ENCODE results near the gene SLC24A3.

The SLC24A3 gene

GRCh38 chr20:19347943-19348456 lies 135.6 kb downstream of the SLC24A3 start:
- no peak for DNase-seq

GRCh38 chr20:19348582-19348981 lies 136.1 kb downstream of the SLC24A3 start:
- no peak for DNase-seq

GRCh38 chr20:19349879-19350278 lies 137.4 kb downstream of the SLC24A3 start:
- DNase-seq = no peak

- no peak for DNase-seq
Measured at GRCh38 chr20:19351542-19351941, 139.1 kb downstream of the SLC24A3 start.

- DNase-seq = no peak
Measured at GRCh38 chr20:19354950-19355349, 142.5 kb downstream of the SLC24A3 start.

GRCh38 chr20:19361790-19362189 lies 149.3 kb downstream of the SLC24A3 start:
- no peak for DNase-seq

GRCh38 chr20:19363476-19363875 lies 151.0 kb downstream of the SLC24A3 start:
- DNase-seq = no peak

- DNase-seq = no peak
Measured at GRCh38 chr20:19367591-19367990, 155.1 kb downstream of the SLC24A3 start.

DNA sequence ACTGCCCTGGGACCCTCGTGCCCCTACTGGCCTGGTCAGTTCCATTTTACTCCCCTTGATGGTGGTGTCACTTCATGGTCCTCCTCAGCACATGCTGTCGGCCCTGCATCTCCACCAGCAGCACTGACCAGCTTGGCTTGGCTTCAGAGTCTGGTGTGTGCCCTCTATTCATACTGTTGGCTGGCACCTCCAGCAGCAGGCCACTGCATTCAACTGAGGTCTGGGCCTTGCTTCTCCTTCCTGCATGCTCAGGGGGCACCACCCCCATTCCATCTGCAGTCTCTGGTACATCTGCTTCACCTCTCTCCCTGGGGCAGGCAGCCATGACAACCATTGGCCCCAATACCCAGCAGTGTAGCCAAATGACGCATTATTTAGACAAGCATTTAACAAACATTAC lies 155.9 kb downstream of the SLC24A3 start:
- no peak for DNase-seq

- no peak for DNase-seq
Measured at GRCh38 chr20:19370076-19371075, 157.9 kb downstream of the SLC24A3 start.

DNA sequence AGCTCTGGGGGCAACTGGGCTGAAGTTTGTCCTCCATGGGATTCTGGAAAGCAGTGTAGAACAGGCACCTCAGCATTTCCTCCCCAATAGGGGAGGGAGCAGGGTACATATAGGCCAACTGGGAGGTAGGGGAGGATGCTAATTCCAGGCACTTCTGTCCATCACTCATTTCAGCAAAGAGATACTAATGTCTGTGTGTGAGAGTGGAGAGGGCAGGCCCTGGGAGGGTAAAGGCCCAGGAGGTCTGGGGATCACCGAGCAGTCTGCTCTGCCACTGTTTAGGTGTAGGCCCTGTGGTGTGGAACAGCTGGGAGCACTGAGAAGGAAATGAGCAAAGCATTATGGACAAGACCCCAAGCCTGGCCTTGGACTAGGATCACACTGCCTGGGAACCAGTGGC lies 158.7 kb downstream of the SLC24A3 start:
- DNase-seq = no peak

DNA sequence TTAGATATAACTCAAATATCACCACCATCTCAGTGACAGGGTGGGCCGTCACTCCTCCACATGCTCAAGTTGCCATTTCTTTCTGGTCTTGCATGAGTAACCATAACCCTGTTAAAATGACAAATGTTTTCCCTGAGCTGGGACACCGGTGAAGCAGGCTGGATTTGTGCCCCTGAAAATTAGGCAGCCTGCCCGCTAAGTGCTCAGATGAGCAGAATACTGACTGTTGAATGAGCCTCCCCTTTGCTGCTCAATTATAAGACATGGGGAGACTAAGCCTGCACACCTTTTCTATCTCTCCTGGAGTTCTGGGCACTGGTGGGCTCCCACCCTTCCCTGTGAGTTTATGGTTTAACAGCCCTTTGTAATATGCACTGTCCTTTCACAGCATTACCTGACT lies 161.8 kb downstream of the SLC24A3 start:
- DNase-seq = no peak

- no peak for DNase-seq
Measured at GRCh38 chr20:19375395-19375794, 163.0 kb downstream of the SLC24A3 start.

- no peak for DNase-seq
Measured at GRCh38 chr20:19375801-19376200, 163.4 kb downstream of the SLC24A3 start.

DNA sequence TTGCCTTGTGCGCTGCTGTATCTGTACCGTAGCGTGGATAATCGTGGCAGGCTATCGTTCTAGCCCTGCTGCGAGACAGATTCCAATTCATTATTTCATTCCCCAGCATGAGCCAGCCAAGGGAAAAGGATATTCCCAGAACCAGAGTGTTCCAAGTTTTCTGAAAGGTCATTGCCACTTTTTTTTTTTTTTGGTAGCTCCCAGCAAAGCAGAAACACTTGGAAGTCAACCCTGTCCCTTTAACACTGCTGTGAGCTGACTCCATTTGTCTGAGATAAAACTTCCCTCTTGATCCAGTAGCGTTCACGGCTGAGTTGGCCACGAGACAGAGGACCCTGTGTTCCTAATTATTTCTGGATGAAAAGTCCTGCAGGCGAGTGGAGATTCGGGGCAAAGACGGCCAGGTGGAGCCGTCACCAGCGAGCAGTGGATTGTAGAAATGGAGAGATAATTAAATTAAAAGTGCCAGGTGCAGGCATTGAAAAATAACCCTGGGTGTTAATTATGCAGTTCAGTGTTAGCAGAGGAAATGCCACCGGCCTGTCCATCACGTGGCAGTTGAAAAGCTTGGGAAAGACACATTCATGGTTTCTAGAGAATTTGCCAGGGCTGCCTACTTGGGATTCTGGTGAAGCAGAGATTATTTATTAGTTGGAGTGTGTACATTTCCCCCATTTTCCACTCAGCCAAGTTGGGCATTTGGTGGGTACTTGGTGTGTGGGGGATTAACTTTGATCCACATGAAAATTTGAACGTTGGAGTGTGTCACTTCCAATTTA lies 164.2 kb downstream of the SLC24A3 start:
- DNase-seq = no peak

- no peak for DNase-seq
Measured at GRCh38 chr20:19378058-19378457, 165.6 kb downstream of the SLC24A3 start.

DNA sequence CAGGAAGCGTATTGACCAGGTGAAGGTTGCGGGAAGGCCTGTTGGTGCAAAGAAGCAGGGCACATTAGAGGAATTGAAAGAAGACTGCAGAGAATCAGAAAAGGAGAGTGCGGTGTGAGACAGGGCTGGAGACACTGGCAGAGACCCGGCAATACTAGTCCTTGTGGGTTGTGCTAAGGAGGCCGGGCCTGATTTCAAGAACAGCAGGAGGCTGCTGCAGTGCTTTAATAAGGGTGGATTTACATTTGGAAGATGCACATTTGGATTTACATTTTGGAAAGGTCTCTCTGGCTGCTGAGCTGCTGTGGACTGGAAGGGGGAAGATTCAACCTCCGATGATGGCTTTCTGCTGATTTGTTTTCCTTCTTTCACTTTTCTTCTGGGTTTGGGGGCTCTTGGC lies 167.8 kb downstream of the SLC24A3 start:
- DNase-seq = no peak

GRCh38 chr20:19381947-19382346 lies 169.5 kb downstream of the SLC24A3 start:
- DNase-seq = no peak

- no peak for DNase-seq
Measured at GRCh38 chr20:19382386-19383340, 170.2 kb downstream of the SLC24A3 start.

- no peak for DNase-seq
Measured at GRCh38 chr20:19384940-19385339, 172.5 kb downstream of the SLC24A3 start.

GRCh38 chr20:19387251-19387650 lies 174.8 kb downstream of the SLC24A3 start:
- no peak for DNase-seq

DNA sequence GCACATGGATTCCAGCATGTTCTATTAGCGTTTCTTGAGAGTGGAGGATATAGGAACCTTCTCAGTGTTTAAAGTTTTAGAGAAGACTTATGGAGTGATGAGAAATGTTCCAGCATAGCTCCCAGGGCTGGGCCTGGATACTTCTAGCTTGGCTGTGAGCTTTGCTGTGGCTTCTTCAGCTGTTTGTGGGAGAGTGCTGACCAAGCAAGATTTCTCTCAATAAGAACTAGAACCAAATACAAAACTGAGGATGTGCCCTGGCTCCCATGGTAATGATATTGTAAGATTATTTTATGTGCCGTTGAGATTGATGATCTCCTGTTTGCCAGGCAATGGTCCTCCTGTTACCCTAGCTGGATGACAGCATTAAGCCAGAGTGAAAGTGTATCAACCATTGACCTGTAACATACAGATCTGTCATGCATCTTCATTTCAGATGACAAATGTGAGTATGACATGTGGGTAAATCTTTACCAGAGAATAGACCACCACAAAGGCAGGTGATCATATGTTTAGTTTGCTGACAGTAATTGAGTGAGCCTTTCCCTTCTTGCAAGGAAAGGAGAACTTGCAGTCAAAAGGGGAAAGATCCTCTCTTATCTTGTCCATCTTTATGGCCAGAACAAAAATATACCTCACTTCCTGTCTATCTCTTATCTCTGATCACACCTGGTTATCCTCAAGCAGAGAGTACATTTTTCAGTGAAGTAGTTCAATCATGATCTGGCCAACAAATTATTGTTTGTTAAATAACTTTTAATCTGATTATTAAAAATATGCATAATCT lies 180.1 kb downstream of the SLC24A3 start:
- DNase-seq = no peak
